Activated T-cell treated with anti-CD3 and anti-CD28 coated beads for 4 hours (primary cell): Measurements from ENCODE around the gene GPC6.

ENCODE experiments used
- DNase-seq: peaks from one replicate; pipeline ENCODE4 v3.0.0-alpha.2; 2020

Gene GPC6

DNA sequence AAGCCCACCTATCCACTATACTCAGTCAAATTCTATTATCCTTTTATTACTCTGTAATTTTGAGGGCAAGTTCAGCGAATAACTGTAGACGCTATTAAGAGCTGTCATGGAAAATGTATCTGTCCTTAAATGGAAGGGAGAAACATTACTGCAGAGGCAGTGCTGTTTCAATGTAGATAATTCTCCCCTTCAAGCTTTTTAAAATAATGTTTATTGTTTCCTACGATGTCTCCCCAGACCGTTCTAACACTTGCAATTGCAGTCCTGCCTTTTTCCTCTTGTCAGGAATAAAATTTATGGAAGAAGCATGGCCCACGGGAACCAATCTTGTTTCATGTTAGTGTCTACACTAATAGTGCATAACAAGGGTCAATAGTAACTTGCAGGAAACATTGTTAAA, 159.5 kb downstream of the GPC6 start:
- DNase-seq, result no peak

DNA sequence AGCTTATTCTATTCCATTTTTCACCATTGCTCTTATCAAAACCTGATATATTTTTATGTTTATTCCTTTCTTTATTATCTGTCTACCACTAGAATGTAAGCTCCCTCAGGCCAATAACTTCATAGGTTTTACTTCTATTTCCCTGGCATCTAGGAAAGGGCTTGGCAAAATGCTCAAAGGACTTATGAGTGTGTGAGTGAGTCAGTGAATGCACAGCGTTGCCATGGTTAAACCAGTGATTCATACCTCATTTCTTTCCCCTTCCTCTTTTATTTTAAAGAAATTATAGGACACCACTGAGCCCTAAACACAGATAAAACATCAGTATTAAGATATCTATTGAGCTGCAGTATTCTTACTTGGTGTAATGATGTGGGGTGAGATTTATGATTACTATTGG, 162.1 kb downstream of the GPC6 start:
- DNase-seq, result no peak

DNA sequence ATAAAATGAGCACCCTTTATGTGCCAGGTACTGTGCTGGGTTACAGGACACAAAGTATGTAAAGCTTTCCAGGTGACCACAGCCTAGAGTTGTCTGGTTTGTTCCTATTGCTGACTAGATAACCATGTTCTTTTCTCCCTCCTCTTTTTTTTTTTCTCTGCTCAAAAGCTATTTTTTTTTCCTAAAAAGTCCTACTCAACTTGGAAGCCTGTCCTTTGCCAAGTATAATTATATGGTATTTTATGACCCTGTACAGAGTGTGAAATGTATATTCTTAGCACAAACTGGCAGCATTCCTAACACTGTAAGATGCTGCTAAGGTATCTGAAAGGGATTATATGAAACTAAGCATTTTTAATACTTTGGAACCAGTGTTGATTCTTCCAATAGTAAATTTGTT, 171.0 kb downstream of the GPC6 start:
- no peak for DNase-seq

DNA sequence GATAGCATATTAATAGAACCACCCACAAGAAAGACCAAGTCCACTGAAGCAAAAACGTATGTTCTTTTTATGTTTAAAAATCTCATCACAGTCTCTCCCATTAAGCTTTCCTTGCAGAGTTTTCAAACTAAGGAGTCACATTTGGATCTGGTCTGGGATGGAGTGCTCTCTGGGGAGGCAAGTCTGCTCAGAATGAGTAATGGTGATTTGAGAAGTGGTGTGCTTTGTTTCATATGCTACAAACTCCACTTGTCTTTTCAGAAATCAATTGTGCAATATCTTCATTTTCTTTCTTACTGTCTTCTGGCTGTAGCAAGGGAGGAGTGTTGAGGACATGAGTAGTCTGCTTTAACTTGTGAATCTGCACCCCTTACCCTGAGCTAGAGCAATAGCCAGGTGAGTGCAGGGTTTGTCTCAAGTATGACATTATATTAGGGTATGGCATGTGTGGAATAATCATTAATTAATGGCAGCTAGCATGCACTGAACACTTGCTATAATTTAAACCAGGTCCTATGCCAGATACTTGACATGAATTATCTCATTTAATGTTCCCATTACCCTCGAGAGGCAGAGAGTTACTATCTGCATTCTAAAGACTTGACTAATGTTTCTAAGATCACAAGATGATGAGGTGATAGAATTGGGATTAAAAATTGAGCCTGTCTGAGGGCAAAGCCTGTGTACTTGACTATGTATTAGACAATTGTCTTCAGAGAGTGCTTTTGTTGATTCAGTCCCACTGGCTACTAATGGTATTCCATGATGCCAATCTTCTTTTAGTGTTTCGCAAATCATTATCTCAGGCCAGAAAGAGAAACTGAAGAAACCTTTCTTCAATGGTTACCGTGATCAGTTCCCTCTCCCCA, 171.8 kb downstream of the GPC6 start:
- DNase-seq, result no peak

DNA sequence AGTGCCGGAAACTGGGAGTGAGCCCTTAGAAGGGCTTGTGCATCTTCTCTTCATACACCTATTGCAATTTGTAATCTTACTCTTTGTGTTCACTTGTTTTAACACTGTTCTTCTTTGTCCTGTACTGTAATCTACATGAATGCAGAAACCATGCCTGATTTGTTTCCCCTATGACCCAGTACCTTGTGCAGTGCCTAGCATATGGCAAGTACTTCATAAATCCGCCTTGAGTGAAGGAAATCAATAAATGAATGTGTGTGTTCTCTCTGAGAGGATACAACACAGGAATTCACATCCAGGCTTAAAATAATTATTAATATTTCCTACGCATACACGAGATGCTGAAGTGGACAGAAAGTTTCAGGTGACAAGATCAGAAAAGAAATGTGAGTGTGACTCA, 172.6 kb downstream of the GPC6 start:
- DNase-seq, result no peak

DNA sequence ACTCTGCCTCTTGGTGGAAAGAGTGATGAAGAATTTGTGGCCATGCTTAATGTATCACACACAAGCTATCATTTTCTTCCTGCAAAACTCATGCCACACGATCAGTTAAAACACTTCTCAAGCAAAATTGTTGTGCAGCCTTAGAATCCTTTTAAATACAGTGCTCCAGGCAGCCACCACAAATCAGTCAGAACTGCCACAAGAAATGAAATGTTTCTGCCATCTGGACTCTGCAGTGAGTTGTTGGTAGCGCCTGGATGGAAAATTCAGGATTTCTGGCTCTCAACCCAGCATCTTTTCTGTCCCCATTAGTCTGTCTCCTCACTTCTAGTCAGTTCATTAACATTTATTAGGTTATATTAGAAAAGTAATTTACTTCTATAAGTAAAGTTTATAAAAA, 179.5 kb downstream of the GPC6 start:
- DNase-seq, result no peak

DNA sequence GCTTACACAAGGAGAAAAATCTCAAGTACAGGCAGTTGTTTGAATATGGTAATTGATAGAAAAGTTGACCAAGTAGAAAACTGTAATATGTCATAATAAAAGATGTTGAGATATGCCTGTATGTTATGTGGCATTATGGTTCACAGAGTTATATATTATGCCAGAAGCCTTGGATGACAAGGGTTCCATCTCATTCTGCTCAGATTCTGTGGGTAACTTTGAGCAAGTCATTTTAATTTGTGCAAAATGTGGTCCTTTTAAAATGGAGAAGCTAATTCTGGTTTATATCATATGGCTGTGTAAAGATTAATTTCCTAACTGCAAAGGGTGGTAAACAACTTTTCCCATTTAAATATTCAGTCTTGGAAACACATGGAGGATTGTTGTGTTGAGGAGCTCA, 180.9 kb downstream of the GPC6 start:
- no peak for DNase-seq

DNA sequence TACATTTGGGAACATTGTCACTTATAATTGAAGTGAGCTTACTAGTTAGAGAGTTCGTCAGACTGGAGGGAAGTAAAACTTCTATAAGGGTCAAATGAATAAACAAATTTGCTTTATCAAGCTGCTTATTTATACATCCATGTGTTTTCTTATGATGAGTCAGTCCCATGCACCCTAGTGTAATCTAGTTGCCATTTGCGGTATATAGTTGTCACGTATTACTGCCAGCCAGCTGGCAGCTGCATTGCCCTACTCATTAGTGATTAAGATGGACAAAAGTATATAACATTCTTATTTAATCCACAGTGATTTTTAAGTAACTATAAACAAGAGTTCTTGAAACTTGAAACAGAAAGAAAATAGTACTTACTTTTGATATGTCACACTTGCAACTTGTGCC, 182.4 kb downstream of the GPC6 start:
- DNase-seq, result no peak

DNA sequence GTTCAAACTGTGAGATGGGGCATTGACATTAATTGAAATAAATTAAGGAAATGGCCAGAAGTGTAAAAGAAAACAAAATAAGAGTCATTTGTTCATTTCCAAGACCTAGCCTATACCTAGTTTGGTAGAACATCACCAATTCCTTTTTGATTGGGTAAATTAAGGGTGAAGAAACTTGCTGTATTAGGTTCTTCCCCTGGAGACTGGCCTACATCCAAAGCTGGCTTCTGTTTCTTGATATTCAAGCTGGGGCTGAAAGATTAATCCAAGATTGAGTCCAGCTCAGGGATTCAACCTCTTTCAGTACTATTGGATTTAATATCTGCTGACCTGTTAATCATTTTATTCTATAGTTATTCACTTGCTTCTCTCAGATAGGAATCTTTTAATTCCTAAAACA, 183.2 kb downstream of the GPC6 start:
- DNase-seq, result no peak

DNA sequence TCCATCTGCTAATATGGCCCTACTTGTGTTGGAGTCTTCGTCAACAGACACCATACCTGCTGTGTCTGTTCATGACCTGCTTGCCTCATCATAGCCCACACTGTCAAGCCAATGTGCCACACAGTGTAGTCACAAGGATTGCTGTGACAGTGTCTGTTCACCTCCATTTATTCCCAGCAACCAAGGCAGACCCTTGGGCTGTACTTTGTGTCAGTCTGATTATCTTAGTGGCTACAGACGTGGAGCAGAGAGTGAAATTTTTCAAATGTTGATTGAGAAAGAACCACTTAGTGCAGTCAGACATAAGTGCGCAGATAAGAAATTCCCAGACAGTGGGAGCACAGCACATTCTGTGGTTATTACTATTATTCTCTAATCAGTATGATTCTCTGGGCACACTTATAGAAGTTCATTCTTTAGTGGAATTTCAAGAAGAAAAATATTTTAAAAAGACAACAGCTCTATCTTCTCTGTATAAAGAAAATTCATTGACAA, 184.6 kb downstream of the GPC6 start:
- DNase-seq, result no peak

DNA sequence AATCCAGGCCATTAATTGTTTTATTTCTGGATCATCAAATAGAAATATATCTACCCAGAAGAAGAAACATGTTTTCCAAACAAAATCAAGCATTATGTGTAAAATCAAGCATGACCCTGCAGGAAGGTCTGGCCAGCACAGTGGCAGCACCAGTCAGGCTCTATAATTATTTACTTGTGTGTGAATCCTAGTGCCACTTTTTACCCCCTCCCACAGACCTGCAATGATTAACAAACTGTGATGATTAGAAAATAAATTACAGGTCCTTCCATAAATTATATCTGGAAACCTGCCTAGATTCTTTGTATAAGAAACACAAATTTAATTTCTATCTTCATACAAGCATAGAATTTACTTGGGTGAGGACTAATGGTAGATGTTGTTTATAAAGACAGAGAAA, 186.1 kb downstream of the GPC6 start:
- DNase-seq, result no peak

DNA sequence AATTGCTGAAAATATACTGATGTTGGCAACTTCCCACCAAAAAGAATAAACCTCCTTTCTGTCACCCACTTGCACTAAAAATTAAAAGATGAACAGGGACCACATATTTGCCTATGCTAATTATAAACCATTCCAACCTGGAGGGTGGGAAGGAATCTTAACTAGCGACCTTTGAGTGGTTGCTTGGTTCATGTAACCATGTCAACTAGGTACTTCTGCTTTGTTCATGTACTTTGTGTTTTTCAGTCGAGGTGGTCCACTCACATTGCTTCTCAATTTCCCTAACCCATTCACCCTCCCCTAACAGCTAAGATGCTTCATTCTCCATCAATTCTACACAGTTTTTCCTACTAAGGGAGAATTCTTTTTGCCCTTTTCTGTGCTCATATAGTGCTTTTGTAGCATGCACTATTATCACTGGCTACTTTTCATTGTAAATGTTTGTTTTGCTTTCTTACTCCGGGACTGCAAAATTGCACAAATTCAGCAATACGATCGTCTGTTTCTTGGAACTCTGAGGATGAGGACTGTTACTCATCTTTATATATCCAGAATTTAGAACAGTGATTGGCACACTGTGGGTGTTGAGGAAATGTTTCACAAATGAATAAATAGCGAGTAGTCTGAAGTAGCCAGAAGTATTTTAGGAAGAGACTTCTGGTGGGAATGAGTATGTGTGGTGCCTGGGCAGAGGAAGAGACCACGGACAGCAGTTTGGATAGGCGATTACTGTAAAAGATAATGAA, 187.5 kb downstream of the GPC6 start:
- no peak for DNase-seq

DNA sequence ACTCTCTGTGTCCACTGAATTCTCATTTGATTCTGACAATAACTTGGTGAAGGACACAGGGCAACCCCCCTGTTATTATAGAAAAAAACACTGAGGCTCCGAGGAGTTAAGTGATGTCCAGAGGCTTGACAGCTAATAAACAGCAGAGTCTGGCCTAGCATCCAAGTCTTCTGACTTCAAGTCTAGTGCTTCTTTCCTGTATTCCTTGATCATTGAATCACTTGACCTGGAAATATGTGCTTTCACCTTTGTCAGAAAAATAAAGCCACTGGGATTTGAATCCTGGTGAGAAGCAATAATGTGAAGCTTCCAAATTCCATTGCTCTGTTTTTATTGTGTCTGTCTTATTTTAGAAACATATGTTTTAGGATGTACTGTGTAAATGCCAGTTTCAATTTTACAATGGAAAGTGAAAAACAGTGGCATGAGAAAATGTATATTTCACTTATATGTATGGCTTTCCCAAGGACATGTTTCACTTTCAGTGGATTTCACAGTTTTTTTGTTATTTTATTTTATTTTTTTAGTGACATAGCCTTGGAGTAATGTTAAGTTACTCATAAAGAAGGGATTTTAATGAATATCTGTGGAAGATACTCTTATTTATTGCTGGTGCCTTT, 190.2 kb downstream of the GPC6 start:
- no peak for DNase-seq

DNA sequence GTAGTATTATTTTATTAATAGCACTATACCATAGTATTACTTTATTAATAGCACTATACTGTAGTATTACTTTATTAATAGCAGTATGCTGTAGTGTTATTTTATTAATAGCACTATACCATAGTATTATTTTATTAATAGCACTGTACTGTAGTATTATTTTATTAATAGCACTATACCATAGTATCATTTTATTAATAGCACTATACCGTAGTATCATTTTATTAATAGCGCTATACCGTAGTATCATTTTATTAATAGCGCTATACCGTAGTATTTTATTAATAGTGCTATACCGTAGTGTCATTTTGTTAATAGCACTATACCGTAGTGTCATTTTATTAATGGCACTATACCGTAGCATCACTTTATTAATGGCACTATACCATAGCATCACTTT, 191.8 kb downstream of the GPC6 start:
- DNase-seq, result no peak

DNA sequence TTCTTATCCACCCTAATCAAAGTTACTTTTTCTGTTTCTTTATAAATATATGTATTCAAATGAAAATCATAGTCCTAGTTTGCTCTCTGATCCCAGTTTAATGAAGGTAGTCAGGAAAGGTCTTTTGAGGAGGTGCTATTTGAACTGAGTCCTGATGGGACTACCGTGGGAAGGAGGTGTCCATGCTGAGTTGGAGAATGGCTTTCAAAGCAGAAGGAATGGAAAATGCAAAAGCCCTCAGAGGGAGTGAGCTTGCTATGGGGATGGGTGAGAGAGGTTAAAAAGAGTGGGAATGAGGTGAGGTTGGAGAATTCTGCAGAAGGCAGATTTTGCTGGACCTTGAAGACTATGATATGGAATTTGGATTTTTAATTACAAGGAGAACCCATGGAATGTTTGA, 193.6 kb downstream of the GPC6 start:
- no peak for DNase-seq

DNA sequence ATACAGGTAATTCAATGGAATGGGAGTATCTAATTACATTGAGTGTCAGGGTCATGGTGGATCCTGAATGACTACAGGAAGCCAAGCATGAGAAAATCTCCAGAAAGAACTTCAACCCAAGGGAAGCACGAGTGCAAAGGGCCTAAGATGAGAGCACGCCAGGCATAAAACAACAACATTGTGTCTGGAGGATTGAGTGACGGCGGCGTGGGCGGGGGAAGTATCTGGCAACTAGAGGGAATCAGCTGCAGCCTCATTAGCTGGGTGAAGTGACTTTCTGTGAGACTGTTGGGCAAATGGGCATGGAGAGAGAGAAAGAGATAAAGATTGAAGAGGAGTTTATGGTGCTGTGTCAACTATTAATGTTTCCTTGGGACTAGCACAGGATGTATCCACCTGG, 194.3 kb downstream of the GPC6 start:
- DNase-seq, result no peak

DNA sequence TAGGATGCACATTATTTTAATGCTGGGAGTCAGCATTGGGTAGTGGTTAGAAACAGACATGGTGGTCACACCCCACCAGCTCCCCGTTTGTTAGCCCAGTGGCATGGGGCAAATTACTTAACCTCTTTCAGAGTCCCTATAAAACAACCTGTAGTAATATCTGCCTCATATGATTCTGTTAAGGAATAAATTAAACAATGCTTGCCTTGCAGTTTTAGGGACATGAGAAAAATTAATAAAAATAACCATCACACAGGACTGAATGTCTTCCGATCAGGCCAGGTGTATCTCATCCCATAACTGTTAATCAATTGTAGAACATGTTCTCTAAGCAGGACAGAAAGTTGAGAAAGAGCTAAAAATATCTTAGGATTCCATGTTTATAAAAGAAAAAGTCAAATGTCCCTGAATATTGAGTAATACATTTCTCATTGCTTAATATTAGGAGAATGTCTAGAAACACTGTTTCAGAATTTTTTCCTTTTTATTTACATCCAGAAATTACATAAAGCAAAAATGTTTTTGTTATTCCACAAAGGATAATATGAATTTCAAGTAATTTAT, 196.5 kb downstream of the GPC6 start:
- no peak for DNase-seq

DNA sequence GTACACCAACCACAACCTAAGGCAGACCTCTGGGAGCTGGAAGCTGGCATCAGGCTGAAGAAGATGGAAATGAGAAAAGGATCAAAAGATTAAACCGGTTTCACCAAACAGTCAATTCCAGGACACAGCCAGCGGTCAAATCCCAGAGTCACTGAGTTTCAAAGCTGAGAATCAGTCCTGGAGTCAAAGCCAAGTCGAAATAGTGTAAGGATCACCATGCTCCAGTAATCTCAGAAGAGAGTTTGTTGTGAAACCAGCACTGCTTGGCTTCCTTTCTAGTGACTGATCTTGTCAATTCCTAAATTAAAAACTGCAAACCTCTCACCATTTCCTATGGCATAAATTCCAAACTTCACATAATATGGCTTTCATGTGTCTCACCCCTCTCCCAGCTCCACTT, 198.8 kb downstream of the GPC6 start:
- no peak for DNase-seq

DNA sequence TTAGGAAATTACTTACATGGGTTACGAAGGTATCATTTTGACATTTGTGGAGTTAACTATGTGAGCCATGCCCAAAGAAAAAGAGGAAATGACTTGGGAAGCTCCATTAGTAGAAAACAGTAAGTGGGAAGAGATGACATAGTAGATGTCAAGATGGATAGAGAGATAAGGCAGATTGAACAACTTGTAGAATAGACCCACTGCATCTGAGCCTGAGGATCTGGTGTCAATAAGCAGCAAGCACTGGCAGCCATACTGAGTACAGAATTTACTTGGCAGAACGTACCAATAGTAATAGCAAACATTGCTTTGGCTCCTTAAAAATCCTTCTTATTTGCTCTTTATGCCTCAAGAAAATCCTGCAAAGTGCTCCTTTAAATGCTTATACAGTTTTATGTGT, 203.8 kb downstream of the GPC6 start:
- no peak for DNase-seq

DNA sequence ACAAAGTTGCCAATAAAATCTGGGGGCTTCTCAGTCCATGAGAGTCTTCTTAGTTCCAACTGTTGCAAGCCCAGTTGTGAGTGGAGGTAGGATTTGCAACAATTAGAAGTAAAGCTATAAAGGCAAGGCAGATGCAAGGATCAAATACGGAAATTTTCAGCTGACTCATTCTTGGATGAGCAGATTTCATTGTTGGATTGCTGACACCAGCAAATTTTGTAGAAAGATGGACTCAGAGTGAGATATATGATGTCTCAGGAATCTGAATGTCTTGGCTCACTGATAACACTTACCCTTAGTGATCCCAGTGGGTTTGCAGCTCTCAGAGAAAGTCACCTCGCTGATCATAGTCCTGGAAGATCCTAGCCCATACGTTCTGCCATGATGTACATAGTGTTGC, 209.0 kb downstream of the GPC6 start:
- DNase-seq, result no peak

DNA sequence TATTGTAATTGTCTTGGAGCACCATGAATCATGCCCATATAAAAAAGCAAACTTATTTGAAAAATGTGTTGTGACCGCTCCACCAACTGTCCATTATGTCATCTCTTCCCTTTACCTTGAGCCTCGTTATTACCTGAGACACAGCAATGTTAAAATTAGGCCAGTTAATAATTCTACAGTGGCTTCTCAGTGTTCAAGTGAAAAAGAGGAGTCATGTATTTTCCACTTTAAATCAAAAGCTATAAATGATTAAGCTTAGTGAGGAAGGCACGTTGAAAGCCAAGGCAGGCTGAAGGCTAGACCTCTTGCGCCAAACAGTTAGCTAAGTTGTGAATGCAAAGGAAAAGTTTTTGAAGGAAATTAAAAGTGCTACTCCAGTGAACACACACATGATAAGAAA, 210.5 kb downstream of the GPC6 start:
- no peak for DNase-seq

DNA sequence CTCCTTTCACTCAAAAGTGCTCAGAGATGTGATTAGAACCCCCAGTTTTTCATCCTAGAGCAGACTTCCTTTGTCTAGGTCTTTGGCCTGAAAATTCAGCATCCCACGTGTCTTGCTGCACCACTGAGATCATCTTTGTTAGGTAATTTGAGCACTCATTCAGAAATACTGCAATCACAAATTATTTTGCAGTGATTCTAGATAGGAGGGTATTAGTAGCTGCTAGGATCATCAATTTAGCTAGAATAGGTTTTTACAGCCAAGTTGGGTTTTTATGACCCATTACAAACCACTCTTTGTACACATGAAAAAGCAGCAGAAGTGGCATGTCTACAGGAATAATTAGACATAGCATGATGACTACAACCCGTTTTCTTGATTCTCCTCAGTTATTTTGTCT, 219.6 kb downstream of the GPC6 start:
- no peak for DNase-seq

DNA sequence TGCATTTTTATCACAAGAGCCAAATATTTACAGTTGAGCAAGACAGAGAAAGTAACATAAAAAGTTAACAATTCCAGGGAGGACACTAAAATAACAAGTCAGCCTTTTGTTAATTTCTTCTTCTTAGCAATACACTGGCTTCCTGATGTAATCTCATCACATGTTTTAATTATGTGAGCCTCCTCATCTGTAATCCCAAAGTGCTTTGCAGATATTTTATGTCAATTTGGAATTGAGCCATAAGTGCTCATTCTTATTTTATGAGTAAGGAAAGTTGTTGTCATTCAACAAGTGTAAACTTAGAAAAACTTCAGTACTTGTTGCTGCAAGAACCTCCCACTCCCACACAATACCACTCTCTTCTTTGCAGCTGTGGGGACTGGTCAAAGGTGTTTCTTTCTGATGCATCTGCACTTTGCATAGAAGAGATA, 223.6 kb downstream of the GPC6 start:
- DNase-seq, result no peak

DNA sequence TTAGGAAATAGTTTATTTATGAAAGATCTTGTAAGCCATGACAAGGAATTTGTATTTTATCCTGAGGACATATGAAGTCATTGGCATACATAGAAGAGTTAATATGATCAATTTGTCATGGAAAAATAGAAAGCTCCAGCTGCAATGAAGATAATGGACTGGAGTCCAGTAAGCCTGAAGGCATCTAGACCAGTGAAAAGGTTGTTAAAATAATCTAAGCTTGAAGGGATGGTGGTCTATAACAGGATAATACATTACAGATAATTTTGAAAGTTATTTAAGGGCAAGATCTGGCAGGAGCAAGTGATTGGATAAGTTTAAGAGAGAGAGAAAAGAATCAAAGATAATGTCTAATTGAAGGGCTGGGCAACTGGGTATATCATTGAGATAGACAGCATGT, 224.2 kb downstream of the GPC6 start:
- no peak for DNase-seq
